A549 (cell line): ENCODE results near the gene MSI2. TPM values are rescaled to one million over a fixed set of nuclear protein-coding genes. Genes with fewer than 3 reads are reported as not detected.

ENCODE experiments used
- ATAC-seq, 2 experiments: fragments of 200-7000 bp in 1 of 2; fragments of >200 bp in 1 of 2; cut with Nextera tagmentation in 1 of 2; cut with Tn5 transposase in 1 of 2; 3 replicates each; pipeline versions ENCODE4 v1.8.0 to v1.9.1; 2018 to 2020; ENCODE audit warnings: mild to moderate bottlenecking in 1 of 2, moderate library complexity in 1 of 2
- CTCF ChIA-PET: fragments of 300-600 bp; sonication (Branson Sonifier 250); formaldehyde crosslinking; extraction: SDS; loops from one replicate; lab custom pipeline; 2021; ENCODE audit warnings: antibody characterized with exemption, inconsistent platforms; lab: Yijun Ruan, JAX
- POLR2A ChIA-PET: fragments of 350-600 bp; formaldehyde crosslinking; extraction: SDS; loops from one replicate; lab custom pipeline; 2021; ENCODE audit warnings: antibody characterized with exemption, inconsistent platforms; lab: Yijun Ruan, JAX
- DNase-seq, 2 experiments: peaks; one replicate each; pipeline versions ENCODE4 v3.0.0 to v3.0.0-alpha.2; 2011 to 2016; ENCODE audit warnings: low read depth in 1 of 2, low spot score in 1 of 2
- FAIRE-seq: peaks from 2 replicates; lab custom pipeline; 2011; peaks lifted over from hg19 to GRCh38; lab: Jason Lieb, UNC
- H3K27ac ChIP-seq, 2 experiments: fragments of >200 bp; sonication (Bioruptor Twin); formaldehyde crosslinking; 3 replicates each; pipeline ENCODE4 v1.5.1; 2016 to 2017
- H3K4me1 ChIP-seq: fragments of >200 bp; sonication (Bioruptor Twin); formaldehyde crosslinking; 3 replicates; pipeline ENCODE4 v1.6.1; 2016
- H3K4me2 ChIP-seq: fragments of >200 bp; sonication (Bioruptor Twin); formaldehyde crosslinking; 3 replicates; pipeline ENCODE4 v1.6.1; 2016
- H3K4me3 ChIP-seq: fragments of >200 bp; sonication (Bioruptor Twin); formaldehyde crosslinking; 3 replicates; pipeline ENCODE4 v1.5.1; 2016
- H3K9me3 ChIP-seq: fragments of >200 bp; sonication (Bioruptor Twin); formaldehyde crosslinking; 3 replicates; pipeline ENCODE4 v1.6.1; 2016
- CHD2 ChIP-seq: fragments of 150-350 bp; IDR thresholded peaks from 2 replicates; pipeline ENCODE4 v1.6.1; 2014; ENCODE audit warnings: low read length; ENCODE audit not compliant: partially characterized antibody
- EHF ChIP-seq: fragments of 250-450 bp; sonication (Bioruptor Pico); IDR thresholded peaks from 2 replicates; pipeline ENCODE4 v1.5.0; 2020; ENCODE audit warnings: mild to moderate bottlenecking
- EP300 ChIP-seq, 2 experiments: fragments of >200 bp; sonication (Bioruptor Twin); formaldehyde crosslinking; IDR thresholded peaks; 2 replicates in 1 of 2; 3 replicates in 1 of 2; pipeline ENCODE4 v1.6.1; 2016 to 2017
- HDAC2 ChIP-seq: fragments of 200-600 bp; sonication (generic); IDR thresholded peaks from 2 replicates; pipeline ENCODE4 v1.6.1; 2016
- JUN ChIP-seq, 2 experiments: fragments of >200 bp; sonication (Bioruptor Twin); formaldehyde crosslinking; IDR thresholded peaks; 2 replicates in 1 of 2; 3 replicates in 1 of 2; pipeline ENCODE4 v1.6.1; 2016 to 2017
- KDM5A ChIP-seq: fragments of 200-600 bp; sonication (generic); IDR thresholded peaks from 2 replicates; pipeline ENCODE4 v1.6.1; 2016; ENCODE audit warnings: antibody characterized with exemption, mild to moderate bottlenecking
- MAZ ChIP-seq: fragments of 150-350 bp; IDR thresholded peaks from 2 replicates; pipeline ENCODE4 v1.6.1; 2014; ENCODE audit warnings: antibody characterized with exemption, low read depth, low read length, borderline replicate concordance
- MYC ChIP-seq: IDR thresholded peaks from 2 replicates; pipeline ENCODE4 v1.6.1; 2012; ENCODE audit warnings: mild to moderate bottlenecking, inconsistent platforms, low read length, improper control_type of control experiment, borderline replicate concordance
- NFE2L2 ChIP-seq: fragments of 150-350 bp; conservative IDR thresholded peaks from 2 replicates; pipeline ENCODE4 v1.6.1; 2014; ENCODE audit warnings: low read length
- NR3C1 ChIP-seq: fragments of >200 bp; sonication (Bioruptor Twin); formaldehyde crosslinking; IDR thresholded peaks from 3 replicates; pipeline ENCODE4 v1.6.1; 2017
- PHF8 ChIP-seq: fragments of 200-600 bp; sonication (generic); IDR thresholded peaks from 2 replicates; pipeline ENCODE4 v1.6.1; 2016; ENCODE audit warnings: low read depth, mild to moderate bottlenecking, antibody characterized with exemption, moderate library complexity, borderline replicate concordance
- POLR2A ChIP-seq: IDR thresholded peaks from 2 replicates; pipeline ENCODE4 v1.6.1; 2012; ENCODE audit warnings: mild to moderate bottlenecking, low read length
- POLR2AphosphoS2 ChIP-seq: conservative IDR thresholded peaks from 2 replicates; pipeline ENCODE4 v1.6.1; 2012; ENCODE audit warnings: low read length, improper control_type of control experiment, inconsistent platforms
- RARB ChIP-seq: fragments of 250-450 bp; sonication (Bioruptor Pico); IDR thresholded peaks from 2 replicates; pipeline ENCODE4 v1.8.0; 2021; ENCODE audit warnings: mild to moderate bottlenecking, moderate library complexity
- SMC3 ChIP-seq: fragments of >200 bp; sonication (Bioruptor Twin); formaldehyde crosslinking; IDR thresholded peaks from 3 replicates; pipeline ENCODE4 v1.6.1; 2018; ENCODE audit warnings: inconsistent platforms
- ZFP36 ChIP-seq: fragments of 450-650 bp; IDR thresholded peaks from 2 replicates; pipeline ENCODE4 v1.6.1; 2014; ENCODE audit warnings: borderline replicate concordance; ENCODE audit not compliant: partially characterized antibody
- ZSCAN20 ChIP-seq: fragments of 250-450 bp; sonication (Bioruptor Pico); IDR thresholded peaks from 2 replicates; pipeline ENCODE4 v1.8.0; 2022; ENCODE audit warnings: mild to moderate bottlenecking, moderate library complexity
- WGBS: methylation state at CpG from one replicate; pipeline ENCODE4 v1.1.6; 2017; ENCODE audit errors: missing lambda C conversion rate; 5-methylcytosine and 5-hydroxymethylcytosine counted together
- polyA plus RNA-seq, 4 experiments: library from polyadenylated mRNA; depleted of rRNA in 3 of 4; stranded (reverse); fragments of >200 nt; fragmentation: RNase III in 1 of 4; extraction: RNeasy Plus Mini Kit Qiagen cat#74134 plus additional on column Dnase treatment in 1 of 4; gene quantifications; 2 replicates in 3 of 4; 3 replicates in 1 of 4; pipeline ENCODE4 v1.2.3, GENCODE V29; 2011 to 2017
- TF ChIP-seq, protein P1 (sequence below): IDR thresholded peaks from 2 replicates; pipeline ENCODE4 v1.6.1; 2012; ENCODE audit warnings: low read depth, borderline replicate concordance
- TF ChIP-seq, protein P2 (sequence below): IDR thresholded peaks from 2 replicates; pipeline ENCODE4 v1.6.1; 2012
- TF ChIP-seq, protein P3 (sequence below): fragments of 150-350 bp; IDR thresholded peaks from 2 replicates; pipeline ENCODE4 v1.6.1; 2014; ENCODE audit warnings: low read depth, mild to moderate bottlenecking, low read length
- TF ChIP-seq, protein P4 (sequence below): IDR thresholded peaks from 2 replicates; pipeline ENCODE4 v1.6.1; 2012
- TF ChIP-seq, protein P5 (sequence below): fragments of >200 bp; sonication (Bioruptor Twin); formaldehyde crosslinking; IDR thresholded peaks from 3 replicates; pipeline ENCODE4 v1.5.1; 2016

MSI2 gene
- polyA plus RNA-seq, 2 of the 4 experiments (the other 2 are of a cell fraction), result 43.6 to 44.4 TPM

DNA sequence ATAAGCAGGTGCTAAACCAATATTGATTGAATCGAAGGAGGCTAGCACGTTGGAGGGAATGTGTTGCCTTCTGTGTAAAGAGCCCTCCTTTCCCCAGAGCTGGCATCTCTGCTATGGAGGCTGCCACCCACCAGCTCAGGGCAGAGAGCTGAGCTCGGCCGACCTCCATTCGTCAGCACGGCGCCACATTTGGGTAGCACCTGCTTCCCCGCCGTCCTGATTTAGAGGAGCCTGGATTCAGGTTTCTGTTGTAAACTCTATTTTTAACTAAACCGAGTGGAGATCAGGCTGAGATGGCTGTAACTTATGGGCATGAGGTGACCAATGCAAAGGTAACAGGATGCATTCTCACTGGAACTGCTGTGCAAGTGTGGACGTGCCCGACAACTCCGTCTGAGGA is 316.3 kb downstream of the MSI2 start:
- no peak overlapping the region for H3K4me3 ChIP-seq
- 83% methylated on average over 13 of the region's 13 CpGs for WGBS
- CTCF ChIA-PET, result interaction anchor here (1.0 kb wide), 1 partner anchor 14 kb away, joined by 3 read pairs; no protein-coding TSS in a partner anchor
- FAIRE-seq, result no peak
- ATAC-seq, result no peak
- H3K9me3 ChIP-seq, result no peaks in the 10 kb centered on the region
- no peak for TF ChIP-seq SMC3
- no peak for TF ChIP-seq KDM5A
- no peak for TF ChIP-seq PHF8
- TF ChIP-seq EHF (CRISPR knock-in tag), result no peak
- TF ChIP-seq ZSCAN20, result no peak
- no peak for TF ChIP-seq CHD2
- no peak for TF ChIP-seq MAZ
- TF ChIP-seq NFE2L2, result no peak
- TF ChIP-seq, protein P1, sequence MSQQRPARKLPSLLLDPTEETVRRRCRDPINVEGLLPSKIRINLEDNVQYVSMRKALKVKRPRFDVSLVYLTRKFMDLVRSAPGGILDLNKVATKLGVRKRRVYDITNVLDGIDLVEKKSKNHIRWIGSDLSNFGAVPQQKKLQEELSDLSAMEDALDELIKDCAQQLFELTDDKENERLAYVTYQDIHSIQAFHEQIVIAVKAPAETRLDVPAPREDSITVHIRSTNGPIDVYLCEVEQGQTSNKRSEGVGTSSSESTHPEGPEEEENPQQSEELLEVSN, result no peak
- no peak for TF ChIP-seq HDAC2
- no peak for TF ChIP-seq EP300 (IDR thresholded peaks at IDR 0.05)
- TF ChIP-seq NR3C1, result no peak
- TF ChIP-seq, protein P2, sequence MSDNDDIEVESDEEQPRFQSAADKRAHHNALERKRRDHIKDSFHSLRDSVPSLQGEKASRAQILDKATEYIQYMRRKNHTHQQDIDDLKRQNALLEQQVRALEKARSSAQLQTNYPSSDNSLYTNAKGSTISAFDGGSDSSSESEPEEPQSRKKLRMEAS, result no peak
- no peak overlapping the region for H3K4me2 ChIP-seq
- POLR2A ChIA-PET, result no interaction called here
- no peak overlapping the region for H3K27ac ChIP-seq
- H3K4me1 ChIP-seq, result peaks cover 3% of the 10 kb centered on the region; the same call in 2 of the 3 replicates
- no peak for DNase-seq

DNA sequence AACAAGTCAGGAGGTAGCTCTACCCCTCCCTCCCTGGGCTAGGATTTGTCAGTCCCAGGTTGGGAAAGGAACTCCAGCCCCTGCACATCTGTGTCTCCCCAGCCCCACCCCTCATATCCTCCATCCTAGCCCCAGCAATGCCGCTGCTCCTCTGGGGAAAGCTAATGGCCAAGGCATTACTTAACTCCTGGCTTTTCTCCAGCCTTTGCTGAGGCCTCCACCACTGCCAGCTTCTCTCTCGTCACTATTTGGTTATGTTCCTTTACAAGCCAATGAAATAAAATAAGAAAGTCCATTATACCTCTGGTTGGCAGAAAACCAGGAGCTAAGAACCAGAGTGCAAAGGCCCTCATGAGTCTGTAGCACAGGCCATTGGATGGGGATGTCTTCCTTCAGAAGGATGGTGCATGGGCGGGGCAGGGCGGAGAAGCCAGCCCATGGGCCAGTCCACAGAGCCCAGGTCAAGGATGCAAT is 317.8 kb downstream of the MSI2 start:
- ChIA-PET CTCF (interaction anchor here (0.7 to 1.5 kb wide), 7 partner anchors 13 to 331 kb away, joined by 3 to 5 read pairs (median 3); no protein-coding TSS in a partner anchor), POLR2A (no interaction called here)
- no peak overlapping the region for H3K4me2 ChIP-seq
- TF ChIP-seq, protein P3, sequence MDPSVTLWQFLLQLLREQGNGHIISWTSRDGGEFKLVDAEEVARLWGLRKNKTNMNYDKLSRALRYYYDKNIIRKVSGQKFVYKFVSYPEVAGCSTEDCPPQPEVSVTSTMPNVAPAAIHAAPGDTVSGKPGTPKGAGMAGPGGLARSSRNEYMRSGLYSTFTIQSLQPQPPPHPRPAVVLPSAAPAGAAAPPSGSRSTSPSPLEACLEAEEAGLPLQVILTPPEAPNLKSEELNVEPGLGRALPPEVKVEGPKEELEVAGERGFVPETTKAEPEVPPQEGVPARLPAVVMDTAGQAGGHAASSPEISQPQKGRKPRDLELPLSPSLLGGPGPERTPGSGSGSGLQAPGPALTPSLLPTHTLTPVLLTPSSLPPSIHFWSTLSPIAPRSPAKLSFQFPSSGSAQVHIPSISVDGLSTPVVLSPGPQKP, result no peak
- TF ChIP-seq RARB (no peak), POLR2AphosphoS2 (no peak), POLR2A (no peak), ZFP36 (no peak), PHF8 (no peak)
- TF ChIP-seq, all 56 proteins: peak for 0
- Histone ChIP-seq H3K9me3 (no peaks in the 10 kb centered on the region), H3K4me3 (no peak overlapping the region), H3K4me1 (peaks cover 7% of the 10 kb centered on the region; the same call in 2 of the 3 replicates), H3K27ac (no peak overlapping the region)
- DNase-seq (no peak), FAIRE-seq (no peak), ATAC-seq (peak in 1 of 2 experiments; percentile 29; a peak in 2 of 6 replicates)
- WGBS, result 92% methylated on average over 4 of the region's 4 CpGs

DNA sequence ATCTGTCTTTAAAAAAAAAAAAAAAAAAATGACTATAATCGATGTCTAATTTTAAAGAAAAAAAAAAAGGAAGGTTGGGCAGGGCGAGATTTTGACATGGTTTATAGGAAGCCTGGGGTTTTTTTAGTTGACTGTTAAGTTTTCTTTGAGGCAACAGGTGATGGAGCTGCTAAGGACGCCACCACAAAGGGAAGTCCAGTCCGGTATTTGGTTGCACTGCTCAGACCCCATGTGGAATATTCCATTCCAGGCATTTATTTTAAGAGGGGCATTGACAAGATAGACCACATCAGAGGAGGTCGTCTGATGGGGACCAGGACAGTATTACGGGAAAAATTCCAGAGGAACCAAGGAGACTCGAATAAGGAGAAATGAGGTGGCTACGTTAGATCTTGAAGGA is 320.4 kb downstream of the MSI2 start:
- no peak for FAIRE-seq
- CTCF ChIA-PET, result interaction anchor here (0.6 to 2.9 kb wide), 4 partner anchors 10 to 1709 kb away, joined by 3 to 9 read pairs (median 4); no protein-coding TSS in a partner anchor
- DNase-seq, result no peak
- WGBS, result 87% methylated on average over 8 of the region's 8 CpGs
- POLR2A ChIA-PET, result no interaction called here
- no peak overlapping the region for H3K27ac ChIP-seq
- no peak overlapping the region for H3K4me3 ChIP-seq
- peaks cover 7% of the 10 kb centered on the region; the same call in 2 of the 3 replicates for H3K4me1 ChIP-seq
- no peak for ATAC-seq
- H3K9me3 ChIP-seq, result no peaks in the 10 kb centered on the region
- H3K4me2 ChIP-seq, result no peak overlapping the region
- TF ChIP-seq, protein P4, sequence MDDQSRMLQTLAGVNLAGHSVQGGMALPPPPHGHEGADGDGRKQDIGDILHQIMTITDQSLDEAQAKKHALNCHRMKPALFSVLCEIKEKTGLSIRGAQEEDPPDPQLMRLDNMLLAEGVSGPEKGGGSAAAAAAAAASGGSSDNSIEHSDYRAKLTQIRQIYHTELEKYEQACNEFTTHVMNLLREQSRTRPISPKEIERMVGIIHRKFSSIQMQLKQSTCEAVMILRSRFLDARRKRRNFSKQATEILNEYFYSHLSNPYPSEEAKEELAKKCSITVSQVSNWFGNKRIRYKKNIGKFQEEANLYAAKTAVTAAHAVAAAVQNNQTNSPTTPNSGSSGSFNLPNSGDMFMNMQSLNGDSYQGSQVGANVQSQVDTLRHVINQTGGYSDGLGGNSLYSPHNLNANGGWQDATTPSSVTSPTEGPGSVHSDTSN, result no peak
- TF ChIP-seq JUN (IDR thresholded peaks at IDR 0.05), result no peak
- TF ChIP-seq, protein P2, result no peak
- TF ChIP-seq MYC, result no peak
- no peak for TF ChIP-seq POLR2A
- TF ChIP-seq CHD2, result no peak
- TF ChIP-seq, protein P5, sequence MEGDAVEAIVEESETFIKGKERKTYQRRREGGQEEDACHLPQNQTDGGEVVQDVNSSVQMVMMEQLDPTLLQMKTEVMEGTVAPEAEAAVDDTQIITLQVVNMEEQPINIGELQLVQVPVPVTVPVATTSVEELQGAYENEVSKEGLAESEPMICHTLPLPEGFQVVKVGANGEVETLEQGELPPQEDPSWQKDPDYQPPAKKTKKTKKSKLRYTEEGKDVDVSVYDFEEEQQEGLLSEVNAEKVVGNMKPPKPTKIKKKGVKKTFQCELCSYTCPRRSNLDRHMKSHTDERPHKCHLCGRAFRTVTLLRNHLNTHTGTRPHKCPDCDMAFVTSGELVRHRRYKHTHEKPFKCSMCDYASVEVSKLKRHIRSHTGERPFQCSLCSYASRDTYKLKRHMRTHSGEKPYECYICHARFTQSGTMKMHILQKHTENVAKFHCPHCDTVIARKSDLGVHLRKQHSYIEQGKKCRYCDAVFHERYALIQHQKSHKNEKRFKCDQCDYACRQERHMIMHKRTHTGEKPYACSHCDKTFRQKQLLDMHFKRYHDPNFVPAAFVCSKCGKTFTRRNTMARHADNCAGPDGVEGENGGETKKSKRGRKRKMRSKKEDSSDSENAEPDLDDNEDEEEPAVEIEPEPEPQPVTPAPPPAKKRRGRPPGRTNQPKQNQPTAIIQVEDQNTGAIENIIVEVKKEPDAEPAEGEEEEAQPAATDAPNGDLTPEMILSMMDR, result no peak
- TF ChIP-seq NFE2L2, result no peak
- TF ChIP-seq, protein P3, result no peak
